IPS DF 19.7 (cell line): ENCODE results near the gene NMD3.
"Not testable (repeated sequence)": the region's sequence is repeated elsewhere in the genome, so short reads cannot be mapped to it uniquely, and the experiment has no call there.

Source experiments
- DNase-seq: peaks from one replicate; pipeline ENCODE4 v3.0.0-alpha.2; 2013; ENCODE audit warnings: low read depth, low spot score

Gene NMD3

DNA sequence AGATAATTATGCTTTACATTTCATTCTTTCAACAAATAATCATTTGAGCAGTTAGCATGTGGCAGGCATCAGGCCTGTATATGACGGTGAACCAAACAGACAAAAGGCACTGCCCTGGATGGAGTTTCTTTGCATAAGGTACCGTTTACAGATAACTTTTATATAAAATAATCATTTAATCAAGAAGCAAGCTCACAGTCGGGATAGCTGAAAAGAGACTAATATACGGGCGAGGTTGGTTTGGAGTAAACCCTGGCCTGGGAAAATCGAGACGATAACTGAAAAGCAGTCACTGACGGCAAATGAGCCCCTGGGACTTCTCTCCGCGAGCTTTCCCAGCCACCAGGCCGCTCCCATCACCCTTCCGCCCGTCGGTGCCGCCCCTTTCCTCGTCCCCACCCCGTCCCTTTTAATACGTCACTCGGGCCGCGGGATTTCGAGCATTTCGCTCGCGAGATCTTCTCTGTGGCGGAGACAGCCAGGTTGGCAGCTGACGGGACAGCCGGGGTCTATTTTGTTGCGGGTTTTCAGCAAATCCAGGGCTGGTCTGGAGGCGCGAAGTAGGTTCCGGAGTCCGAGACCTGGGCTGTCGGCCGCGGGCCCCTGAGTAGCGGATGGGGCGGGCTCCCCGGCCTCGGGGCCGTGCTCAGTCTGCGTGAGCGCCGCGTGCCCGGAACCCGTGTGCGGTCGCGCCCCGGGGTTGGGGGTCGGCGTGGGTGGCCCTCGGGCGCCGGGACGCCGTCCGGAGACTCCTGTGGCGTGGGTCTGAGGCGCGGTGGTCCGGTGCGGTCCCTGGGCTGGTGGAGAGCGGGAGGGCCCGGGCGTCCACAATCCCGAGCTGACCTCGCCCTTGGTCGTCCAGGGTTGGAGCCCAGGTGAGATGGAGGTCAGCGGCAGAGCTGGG, at the start of gene NMD3:
NMD3 (plus strand) TSS at position 462 of the 904 bp plus-strand sequence. CDS start 703 bp downstream, outside the sequence.
- DNase-seq = peak; percentile 52

DNA sequence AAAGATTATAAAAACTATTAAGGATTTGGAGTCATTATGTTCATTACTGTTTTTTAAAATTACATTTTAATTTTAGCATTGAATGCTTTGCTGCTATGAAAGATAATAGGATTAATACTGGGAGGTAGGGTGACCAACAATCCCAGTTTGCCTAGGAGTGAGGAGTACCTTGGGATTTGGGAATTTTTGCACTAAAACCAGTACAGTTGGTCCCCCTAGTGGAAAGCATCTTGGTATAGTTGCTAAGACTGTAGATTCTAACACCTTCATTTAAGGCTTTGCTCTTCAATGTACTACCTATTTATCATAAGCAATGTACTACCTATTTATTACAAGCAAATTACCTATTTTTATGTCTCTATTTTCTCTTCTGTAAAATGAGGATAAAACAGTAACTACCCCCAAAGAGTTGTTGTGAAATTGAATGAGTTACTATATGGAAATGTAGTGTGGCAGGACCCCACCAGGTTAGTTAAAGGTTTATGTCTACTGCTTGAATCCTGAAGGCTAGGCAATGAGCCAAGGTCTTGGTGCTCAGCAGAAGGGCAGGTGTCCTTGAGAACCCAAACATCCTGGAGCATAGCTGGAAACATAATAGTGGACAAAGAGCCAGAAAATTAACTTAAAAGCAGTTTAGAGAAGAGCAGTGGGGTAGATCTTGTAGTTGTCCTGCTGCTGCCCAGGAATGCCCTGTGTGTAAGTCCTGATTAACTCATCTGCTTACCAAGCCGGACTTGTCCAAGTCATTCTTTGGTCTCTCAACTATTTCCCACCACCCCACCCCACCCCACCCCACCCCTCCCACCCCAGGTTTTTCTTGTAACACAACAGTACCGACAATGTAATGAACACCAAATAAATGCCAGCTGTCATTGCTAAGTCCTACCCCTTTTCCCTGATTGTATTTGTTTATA, 49.2 kb upstream of the NMD3 start:
- DNase-seq = no peak

DNA sequence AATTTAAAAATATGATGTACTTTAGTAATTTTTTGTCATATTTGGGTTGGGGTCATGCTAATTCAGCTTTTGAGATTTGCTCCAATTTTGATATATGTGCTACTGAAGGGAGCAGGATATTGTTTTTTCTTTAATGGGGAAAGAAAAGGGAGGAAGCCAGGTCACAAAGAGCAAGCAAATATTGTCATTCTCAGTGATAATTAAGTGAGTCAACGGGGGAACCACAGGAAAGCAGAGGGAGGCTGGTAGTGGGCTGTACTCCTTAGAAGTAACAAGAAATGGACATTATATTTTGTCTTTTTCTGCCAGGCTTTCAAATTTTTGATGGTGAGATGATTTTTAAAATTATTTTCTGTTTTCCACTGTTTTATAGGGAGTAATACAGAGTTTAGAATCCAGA, 45.6 kb upstream of the NMD3 start:
- no peak for DNase-seq

DNA sequence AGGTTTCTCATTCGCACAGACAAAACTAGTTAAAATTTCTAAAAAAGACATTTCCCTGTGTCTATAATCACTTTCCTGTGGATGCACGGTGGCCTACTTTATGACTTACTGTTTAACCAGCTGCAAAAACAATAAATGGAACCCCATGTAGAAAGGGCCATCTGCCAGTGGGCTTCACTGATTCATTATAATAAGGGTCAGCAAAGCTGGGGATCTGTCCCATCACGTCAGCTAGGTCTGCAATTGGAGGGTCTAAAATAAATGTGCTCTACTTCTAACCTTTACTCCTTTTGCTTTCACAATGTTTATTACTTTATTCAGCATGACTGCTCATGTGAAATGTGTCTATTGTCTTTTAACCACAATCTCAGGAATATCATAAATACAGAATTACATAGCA, 43.1 kb upstream of the NMD3 start:
- DNase-seq = no peak

DNA sequence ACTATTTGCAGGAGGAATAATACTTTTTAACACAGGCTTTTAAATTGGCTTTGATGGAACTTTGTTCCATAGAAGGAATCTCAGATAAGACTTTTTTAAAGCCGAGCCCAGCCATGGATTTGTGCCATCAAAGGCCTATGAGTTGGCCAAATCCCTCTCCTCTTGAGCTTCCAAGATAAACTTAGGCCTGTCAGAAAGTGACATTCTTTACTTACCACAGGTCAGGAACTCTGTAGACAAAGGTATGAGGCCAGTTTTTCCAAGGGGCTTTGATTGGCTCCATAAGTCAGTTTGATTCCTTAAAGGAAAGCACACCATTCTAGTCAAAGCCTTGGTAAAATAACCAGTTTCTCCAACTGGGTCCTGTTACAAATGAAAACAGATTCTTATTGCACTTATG, 39.7 kb upstream of the NMD3 start:
- not testable (repeated sequence) for DNase-seq

DNA sequence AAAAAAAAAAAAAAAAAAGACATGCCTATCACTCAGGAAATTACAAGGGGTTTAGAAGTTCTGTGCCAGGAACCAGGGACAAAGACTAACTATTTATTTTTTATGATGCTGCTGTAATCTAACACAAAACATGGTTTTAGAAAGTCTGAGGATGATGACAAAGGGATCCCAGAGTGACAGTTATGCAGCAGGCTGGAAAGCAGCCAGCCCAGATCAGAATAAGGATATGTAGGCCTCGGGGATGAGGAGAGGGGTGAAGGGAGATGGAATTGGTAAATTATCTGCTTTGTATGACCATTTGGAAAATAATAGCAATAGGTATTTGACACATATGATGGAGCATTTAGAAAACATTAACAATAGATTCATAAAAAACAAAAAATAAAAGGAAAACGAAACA, 34.1 kb upstream of the NMD3 start:
- DNase-seq = no peak

DNA sequence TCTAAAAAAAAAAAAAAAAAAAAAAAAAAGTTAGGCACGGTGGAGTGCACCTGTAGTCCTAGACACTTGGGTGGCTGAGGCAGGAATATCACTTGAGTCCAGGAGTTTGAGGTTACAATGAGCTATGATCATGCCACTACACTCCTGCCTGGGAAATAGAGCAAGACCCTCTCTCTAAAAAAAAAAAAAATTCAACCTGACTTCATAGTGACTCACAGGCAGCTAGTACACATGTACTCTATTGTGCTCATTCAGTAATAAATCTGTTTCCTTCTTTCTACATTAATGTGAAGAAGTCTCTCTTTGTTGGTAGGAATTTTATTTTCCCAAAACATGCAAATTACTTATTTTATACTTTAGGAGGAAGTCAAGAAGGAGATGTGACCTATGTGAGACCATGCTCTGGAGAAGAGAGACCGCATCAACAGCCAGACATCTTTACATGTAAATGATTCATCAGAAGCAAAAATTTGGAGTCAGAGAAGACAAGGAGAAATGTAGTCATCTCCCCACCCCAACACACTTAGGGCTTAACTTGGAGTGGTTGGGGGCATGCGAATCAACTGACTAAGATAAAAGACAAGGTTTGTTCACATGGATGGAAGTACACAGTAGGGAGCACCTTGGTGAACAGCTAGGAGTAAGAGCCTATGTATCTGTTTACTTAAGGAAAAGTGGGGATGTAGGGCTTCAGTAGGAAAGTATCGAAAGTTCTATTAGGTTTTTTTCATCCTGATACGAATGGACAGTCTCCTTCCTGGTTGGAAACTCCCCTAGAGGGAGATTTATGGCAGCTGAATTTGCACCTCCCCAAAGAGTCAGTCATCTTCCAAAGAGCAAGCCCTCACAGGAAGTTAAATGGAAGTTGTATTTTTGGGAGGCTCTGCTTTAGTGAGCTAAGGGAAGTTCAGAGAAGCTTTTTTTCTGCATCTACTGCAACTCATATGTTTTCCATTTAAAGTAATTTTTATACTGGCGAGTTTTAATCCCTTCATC, 23.0 kb upstream of the NMD3 start:
- DNase-seq = no peak

DNA sequence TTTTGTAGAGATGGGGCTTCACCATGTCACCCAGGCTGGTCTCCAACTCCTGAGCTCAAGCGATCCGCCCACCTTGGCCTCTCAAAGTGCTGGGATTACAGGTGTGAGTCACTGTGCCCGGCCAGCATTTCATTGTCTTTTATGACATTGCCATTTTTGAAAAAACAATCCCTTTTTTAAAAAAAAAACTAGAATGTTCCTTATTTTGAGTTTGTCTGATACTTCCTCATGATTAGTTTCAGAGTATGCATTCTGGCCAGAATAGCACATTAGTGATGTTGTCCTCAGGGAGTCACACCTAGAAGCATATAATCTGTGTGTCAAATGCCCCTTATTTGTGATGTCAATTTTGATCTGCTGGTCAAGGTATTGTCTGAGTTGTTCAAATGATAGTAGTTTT, 21.2 kb upstream of the NMD3 start:
- no peak for DNase-seq

DNA sequence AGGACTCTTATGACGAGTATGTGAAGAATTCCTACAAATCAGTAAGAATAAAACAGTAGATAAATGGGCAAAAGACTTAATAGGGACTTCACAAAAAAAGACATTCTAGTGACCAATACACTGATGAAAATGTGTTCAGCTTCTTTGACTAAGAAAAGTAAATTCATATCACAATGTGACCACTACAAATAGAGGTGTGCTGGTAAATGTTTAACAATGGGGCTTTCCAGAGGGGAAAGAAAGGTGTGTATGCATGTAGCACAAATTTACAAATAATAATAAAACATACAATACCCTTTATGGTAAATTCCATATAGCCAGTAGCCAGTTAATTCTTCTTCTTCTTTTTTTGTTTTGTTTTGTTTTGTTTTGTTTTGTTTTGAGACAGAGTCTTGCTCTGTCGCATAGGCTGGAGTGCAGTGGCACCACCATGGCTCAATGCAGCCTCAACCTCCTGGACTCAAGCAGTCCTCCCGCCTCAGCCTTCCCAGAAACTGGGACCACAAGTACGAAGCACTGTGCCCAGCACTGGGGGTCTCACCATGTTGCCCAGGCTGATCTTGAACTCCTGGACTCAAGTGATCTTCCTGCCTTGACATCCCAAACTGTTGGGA, 17.5 kb upstream of the NMD3 start:
- no peak for DNase-seq

DNA sequence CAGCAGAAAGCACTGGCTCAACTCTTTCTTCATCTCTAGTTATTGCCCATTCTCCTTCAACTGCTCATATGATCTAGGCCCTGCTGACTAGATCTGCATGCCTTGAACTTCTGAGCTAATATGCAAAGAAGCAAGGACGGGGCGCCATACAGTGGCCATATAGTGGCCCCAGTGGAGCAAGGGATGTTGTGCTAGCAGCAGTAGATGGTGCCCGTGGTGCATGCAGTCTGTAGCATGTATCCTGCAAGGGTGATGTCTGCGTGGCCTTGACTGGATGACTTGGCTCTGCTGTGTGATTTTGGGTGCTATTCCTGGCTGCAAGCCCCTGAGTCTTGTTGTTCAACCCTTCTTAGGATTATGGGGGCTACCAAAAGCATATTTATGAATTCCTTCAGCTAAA, 12.2 kb upstream of the NMD3 start:
- no peak for DNase-seq

DNA sequence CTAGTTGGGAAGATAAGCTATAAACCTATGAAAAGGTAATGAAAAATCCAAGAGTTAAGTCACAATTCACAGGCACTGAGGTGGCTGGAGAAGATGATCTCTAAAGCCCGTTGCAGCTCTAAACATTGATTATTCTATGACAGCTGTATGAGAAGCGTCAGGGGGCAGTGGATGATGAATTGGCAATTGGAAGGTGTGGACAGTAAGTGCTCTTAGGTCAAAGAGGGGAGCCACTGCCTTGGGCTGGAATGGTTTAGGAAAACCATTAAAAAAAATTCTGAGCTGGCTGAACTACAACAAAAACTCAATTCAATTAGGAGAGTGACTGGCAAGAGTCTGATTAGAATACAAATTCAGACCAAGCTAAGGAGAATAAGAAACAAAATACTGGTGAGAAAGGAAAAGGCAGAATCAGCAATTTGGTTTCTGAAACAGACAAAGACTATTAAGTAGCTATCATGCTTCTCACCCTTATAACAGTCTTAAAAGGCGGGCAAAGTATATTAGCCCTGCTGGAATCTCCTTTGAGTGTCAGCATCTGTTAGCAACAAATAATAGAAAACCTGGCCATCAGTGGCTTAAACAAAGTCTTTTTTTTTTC, 8.8 kb upstream of the NMD3 start:
- DNase-seq = no peak

DNA sequence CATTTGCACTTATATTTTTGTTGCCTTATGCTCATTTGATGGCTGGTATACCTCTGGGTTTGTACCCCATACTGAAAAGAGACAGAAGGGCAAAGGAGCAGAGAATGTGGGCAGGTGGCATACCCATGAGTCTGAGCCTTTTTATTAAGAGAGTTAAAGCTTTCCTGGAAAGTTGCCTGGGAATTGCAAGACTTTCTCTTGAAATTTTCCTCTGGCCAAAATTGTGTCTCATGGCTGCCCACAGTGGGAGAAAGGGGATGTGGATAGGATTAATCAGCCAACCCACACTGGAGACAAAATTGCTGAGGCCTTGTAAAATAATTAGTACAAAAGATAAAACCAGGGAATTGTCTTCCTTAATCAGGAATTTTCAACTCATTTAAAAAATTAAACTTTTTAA, 8.2 kb upstream of the NMD3 start:
- DNase-seq = no peak

DNA sequence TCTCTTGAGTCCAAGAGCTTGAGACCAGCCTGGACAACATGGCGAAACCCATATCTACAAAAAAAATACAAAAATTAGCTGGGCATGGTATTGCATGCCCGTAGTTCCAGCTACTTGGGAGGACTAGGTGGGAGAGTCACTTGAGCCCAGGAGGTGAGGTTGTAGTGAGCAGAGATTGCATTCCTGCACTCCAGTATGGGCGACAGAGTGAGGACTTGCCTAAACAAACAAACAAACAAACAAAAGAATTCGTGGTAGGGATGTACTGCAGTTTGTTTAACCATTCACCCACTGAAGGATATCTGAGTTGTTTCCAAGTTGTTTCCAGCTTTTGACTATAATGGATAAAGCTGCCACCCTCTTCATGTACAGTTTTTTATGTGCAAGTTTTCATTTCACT, 7.5 kb upstream of the NMD3 start:
- DNase-seq = peak; percentile 7

DNA sequence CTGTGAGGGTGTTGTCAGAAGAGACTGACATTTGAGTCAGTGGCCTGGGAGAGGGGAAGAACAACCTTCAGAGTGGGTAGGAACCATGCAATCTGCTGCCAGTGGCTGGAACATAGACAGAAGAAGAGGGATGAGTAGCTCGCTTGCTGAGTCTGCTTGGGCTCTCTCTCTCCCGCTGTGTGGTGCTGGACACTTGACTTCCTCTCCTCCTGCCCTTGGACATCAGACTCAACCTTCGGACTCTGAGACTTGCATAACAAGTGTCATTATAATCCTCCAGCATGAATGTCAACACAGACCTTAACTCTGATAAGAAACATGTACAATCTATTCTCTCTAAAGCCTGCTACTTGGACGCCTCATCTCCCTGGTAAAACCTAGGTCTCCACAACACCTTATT, 5.9 kb upstream of the NMD3 start:
- DNase-seq = no peak

DNA sequence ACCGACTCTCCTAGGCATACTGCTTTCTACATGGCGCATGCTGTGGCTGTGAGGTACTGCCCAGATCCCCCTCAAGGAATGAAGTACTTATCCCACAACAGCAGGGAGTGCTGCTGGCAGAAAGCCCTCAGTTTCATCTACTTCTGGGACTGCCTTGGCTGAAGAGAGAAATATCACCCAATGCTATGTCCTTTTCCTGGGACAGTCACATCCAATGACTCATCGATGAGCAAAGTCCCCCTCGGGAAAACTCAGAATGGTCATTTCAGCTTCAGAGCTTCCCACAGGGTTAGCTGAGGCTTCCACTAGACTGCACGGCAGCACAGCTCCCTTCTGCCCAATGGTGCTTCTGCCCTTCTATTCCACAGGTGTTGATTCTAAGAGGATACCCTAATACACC, 3.6 kb upstream of the NMD3 start:
- no peak for DNase-seq

DNA sequence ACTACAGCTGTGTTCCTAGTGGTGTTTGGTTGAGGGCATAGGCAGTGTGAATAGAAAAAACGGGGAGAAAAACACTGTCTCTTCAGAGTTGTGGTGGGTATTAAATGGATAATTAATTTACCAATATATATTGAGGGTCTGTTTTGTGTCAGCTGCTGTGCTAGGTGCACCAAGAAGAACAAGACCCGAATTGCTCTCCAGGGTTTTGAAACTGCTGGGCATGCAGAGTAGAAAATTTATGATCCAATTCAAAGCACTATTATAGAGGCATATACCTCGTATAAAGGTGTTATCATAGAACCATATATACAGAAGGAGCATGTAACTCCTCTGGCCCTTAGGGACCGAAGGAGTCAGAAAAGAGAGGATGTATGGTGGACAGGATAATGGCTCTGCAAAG, 1.6 kb upstream of the NMD3 start:
- no peak for DNase-seq

DNA sequence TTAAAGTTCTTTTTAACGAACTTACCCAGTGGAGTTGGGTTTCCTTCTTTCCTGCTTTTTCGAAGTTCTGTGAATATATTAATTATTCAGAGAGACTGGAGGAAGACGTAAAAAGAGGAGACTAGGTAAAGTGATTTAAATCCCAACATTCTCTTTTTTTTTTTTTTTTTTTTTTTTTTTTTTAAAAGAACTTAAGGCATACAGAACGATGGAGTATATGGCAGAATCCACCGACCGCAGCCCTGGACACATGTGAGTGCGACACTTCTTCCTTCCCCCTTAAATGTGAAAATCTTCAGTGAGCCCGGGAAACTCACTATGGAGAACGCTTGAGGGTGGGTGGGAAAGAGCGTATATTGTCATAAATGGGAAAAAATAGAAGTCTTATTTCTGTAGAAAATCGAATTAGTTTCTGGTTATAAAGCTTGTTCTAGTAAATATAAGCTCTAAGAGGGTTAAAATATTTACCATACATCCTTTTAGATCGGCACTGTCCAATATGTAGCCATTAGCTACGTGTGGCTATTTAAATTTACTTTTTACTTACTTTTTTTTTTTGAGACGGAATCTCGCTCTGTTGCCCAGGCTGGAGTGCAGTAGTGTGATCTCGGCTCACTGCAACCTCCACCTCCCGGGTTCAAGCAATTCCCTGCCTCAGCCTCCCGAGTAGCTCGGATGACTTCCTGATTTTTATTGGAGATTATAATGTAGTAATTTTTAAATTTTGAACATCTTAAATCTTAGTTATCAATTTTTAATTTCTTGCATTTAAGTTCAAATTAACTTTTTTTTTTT, 892 bp downstream of the NMD3 start:
- DNase-seq = no peak

DNA sequence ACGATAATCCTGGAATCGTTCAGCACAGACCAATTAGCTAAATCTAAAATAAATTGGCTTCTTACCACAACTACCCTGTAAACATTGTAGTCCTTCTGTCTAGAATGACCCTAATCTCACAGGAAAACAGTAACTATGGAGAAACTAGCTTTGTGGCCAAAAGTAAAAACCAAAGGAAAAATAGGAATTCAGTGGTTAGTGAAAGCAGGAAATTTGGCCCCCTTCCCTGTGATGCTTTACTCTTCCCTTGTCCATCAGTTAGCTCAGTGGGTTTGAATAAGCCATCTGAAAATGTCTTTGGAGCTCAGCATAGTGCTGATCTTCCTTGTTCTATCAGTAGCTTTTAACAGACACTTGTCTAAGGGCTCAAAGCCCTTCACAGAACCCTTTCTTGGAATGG, 1.6 kb downstream of the NMD3 start:
- DNase-seq = no peak

DNA sequence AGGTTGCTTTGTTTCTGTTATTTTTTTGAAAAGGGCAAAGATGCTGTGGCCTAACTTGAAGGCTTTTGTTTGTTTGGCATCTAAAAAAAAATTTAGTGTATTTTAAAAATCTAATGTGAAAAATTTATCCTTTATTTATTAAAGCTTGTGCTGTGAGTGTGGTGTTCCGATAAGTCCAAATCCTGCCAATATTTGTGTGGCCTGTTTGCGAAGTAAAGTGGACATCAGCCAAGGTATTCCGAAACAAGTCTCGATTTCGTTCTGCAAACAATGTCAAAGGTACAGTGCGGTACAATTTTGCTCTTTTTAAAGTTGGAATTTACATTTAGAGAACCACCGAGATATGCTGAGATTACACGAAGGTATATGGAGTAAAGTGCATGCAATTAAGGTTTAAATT, 3.7 kb downstream of the NMD3 start:
- no peak for DNase-seq
